ENCODE results near the gene RPS26.

Gene RPS26

GRCh38 chr12:56034586-56035332 is 7.0 kb upstream of the RPS26 start:
- H3K23ac ChIP-seq (ENCODE audit: low read length): no peak overlapping the region
- H3K27me3 ChIP-seq (ENCODE audit: insufficient read depth, low read length): no peaks in the 10 kb centered on the region
- peaks cover 2% of the 10 kb centered on the region for H3K9me3 ChIP-seq (ENCODE audit: insufficient read depth, low read depth, low read length)
- no peaks in the 10 kb centered on the region for H3K79me2 ChIP-seq (ENCODE audit: control insufficient read depth, insufficient read depth, low read length, poor library complexity)
- no peak overlapping the region for H3K14ac ChIP-seq (ENCODE audit: low read length)
- H2BK120ac ChIP-seq (ENCODE audit: insufficient read depth, low read length, poor library complexity): no peak overlapping the region
- H3K4me2 ChIP-seq (ENCODE audit: low read length): no peak overlapping the region
- H4K8ac ChIP-seq (ENCODE audit: low read depth, low read length): no peak overlapping the region
- no peak overlapping the region for H2AFZ ChIP-seq (ENCODE audit: insufficient read depth, low read length, poor library complexity)
- no peaks in the 10 kb centered on the region for H3K79me1 ChIP-seq (ENCODE audit: low read length)
- no peak overlapping the region for H2BK12ac ChIP-seq (ENCODE audit: low read length)
- H3K18ac ChIP-seq (ENCODE audit: low read length): no peak overlapping the region
- H3K4me3 ChIP-seq (ENCODE audit: low read depth, low read length): no peak overlapping the region
- H3K4ac ChIP-seq (ENCODE audit: low read depth, low read length): no peak overlapping the region
- no peak for DNase-seq
- no peak overlapping the region for H3K27ac ChIP-seq (ENCODE audit: low read depth, low read length)
- H4K91ac ChIP-seq (ENCODE audit: low read depth, low read length): no peak overlapping the region
- peaks cover 13 to 17% of the 10 kb centered on the region in 2 experiments for H3K36me3 ChIP-seq (ENCODE audit: control insufficient read depth in 1 of 2, insufficient read depth in 2 of 2, low read length in 2 of 2)
- H3K4me1 ChIP-seq (ENCODE audit: control insufficient read depth in 1 of 2, insufficient read depth in 2 of 2, low read length in 2 of 2): no peaks in the 10 kb centered on the region
- H2AK5ac ChIP-seq (ENCODE audit: low read length): no peak overlapping the region
- no peak overlapping the region for H4K12ac ChIP-seq (ENCODE audit: low read depth, low read length)
- H3K9ac ChIP-seq (ENCODE audit: low read length): no peak overlapping the region
- WGBS (ENCODE audit: extremely low coverage, insufficient coverage, insufficient read length): no CpG with 5 or more reads among the region's 21 CpGs
- no peak overlapping the region for H2BK5ac ChIP-seq (ENCODE audit: low read depth, low read length, poor library complexity)

GRCh38 chr12:56037161-56037560 is 4.6 kb upstream of the RPS26 start:
- Histone ChIP-seq H2BK12ac (ENCODE audit: low read length) (no peak overlapping the region), H2BK120ac (ENCODE audit: insufficient read depth, low read length, poor library complexity) (no peak overlapping the region), H3K36me3 (ENCODE audit: control insufficient read depth in 1 of 2, insufficient read depth in 2 of 2, low read length in 2 of 2) (peaks cover 13 to 16% of the 10 kb centered on the region in 2 experiments), H3K4me3 (ENCODE audit: low read depth, low read length) (no peak overlapping the region), H3K4me1 (ENCODE audit: control insufficient read depth in 1 of 2, insufficient read depth in 2 of 2, low read length in 2 of 2) (peaks cover 0 to 3% of the 10 kb centered on the region in 2 experiments), H2AFZ (ENCODE audit: insufficient read depth, low read length, poor library complexity) (no peak overlapping the region), H3K4ac (ENCODE audit: low read depth, low read length) (no peak overlapping the region), H3K14ac (ENCODE audit: low read length) (no peak overlapping the region), H3K9me3 (ENCODE audit: insufficient read depth, low read depth, low read length) (peaks cover 2% of the 10 kb centered on the region), H4K91ac (ENCODE audit: low read depth, low read length) (no peak overlapping the region), H3K23ac (ENCODE audit: low read length) (no peak overlapping the region), H4K8ac (ENCODE audit: low read depth, low read length) (no peak overlapping the region), H4K12ac (ENCODE audit: low read depth, low read length) (no peak overlapping the region), H3K79me2 (ENCODE audit: control insufficient read depth, insufficient read depth, low read length, poor library complexity) (peaks cover 2% of the 10 kb centered on the region), H2BK5ac (ENCODE audit: low read depth, low read length, poor library complexity) (no peak overlapping the region), H3K27ac (ENCODE audit: low read depth, low read length) (no peak overlapping the region), H2AK5ac (ENCODE audit: low read length) (no peak overlapping the region), H3K18ac (ENCODE audit: low read length) (no peak overlapping the region), H3K9ac (ENCODE audit: low read length) (peak overlapping the region; percentile 51), H3K4me2 (ENCODE audit: low read length) (no peak overlapping the region), H3K79me1 (ENCODE audit: low read length) (peaks cover 4% of the 10 kb centered on the region), H3K27me3 (ENCODE audit: insufficient read depth, low read length) (no peaks in the 10 kb centered on the region)
- WGBS (ENCODE audit: extremely low coverage, insufficient coverage, insufficient read length): no CpG with 5 or more reads among the region's 2 CpGs
- DNase-seq: no peak

GRCh38 chr12:56038022-56038655 is 3.6 kb upstream of the RPS26 start:
- Histone ChIP-seq H4K91ac (ENCODE audit: low read depth, low read length) (no peak overlapping the region), H3K14ac (ENCODE audit: low read length) (no peak overlapping the region)
- DNase-seq: no peak

GRCh38 chr12:56040151-56040550 is 1.6 kb upstream of the RPS26 start:
- no peak overlapping the region for H2BK12ac ChIP-seq (ENCODE audit: low read length)
- H3K36me3 ChIP-seq (ENCODE audit: control insufficient read depth in 1 of 2, insufficient read depth in 2 of 2, low read length in 2 of 2): peaks cover 11 to 22% of the 10 kb centered on the region in 2 experiments
- H3K9me3 ChIP-seq (ENCODE audit: insufficient read depth, low read depth, low read length): no peaks in the 10 kb centered on the region
- no peak overlapping the region for H2AFZ ChIP-seq (ENCODE audit: insufficient read depth, low read length, poor library complexity)
- peaks cover 2 to 3% of the 10 kb centered on the region in 2 experiments for H3K4me1 ChIP-seq (ENCODE audit: control insufficient read depth in 1 of 2, insufficient read depth in 2 of 2, low read length in 2 of 2)
- no peak overlapping the region for H3K4ac ChIP-seq (ENCODE audit: low read depth, low read length)
- no peak overlapping the region for H2BK120ac ChIP-seq (ENCODE audit: insufficient read depth, low read length, poor library complexity)
- H4K8ac ChIP-seq (ENCODE audit: low read depth, low read length): no peak overlapping the region
- H3K14ac ChIP-seq (ENCODE audit: low read length): no peak overlapping the region
- no peak overlapping the region for H3K4me2 ChIP-seq (ENCODE audit: low read length)
- no peak overlapping the region for H4K91ac ChIP-seq (ENCODE audit: low read depth, low read length)
- no peak overlapping the region for H3K27ac ChIP-seq (ENCODE audit: low read depth, low read length)
- no peak for DNase-seq
- no peak overlapping the region for H3K18ac ChIP-seq (ENCODE audit: low read length)
- H4K12ac ChIP-seq (ENCODE audit: low read depth, low read length): no peak overlapping the region
- H2BK5ac ChIP-seq (ENCODE audit: low read depth, low read length, poor library complexity): no peak overlapping the region
- no peak overlapping the region for H2AK5ac ChIP-seq (ENCODE audit: low read length)
- H3K4me3 ChIP-seq (ENCODE audit: low read depth, low read length): no peak overlapping the region
- no peak overlapping the region for H3K9ac ChIP-seq (ENCODE audit: low read length)
- WGBS (ENCODE audit: extremely low coverage, insufficient coverage, insufficient read length): no CpG with 5 or more reads among the region's 1 CpG
- H3K27me3 ChIP-seq (ENCODE audit: insufficient read depth, low read length): no peaks in the 10 kb centered on the region
- H3K79me2 ChIP-seq (ENCODE audit: control insufficient read depth, insufficient read depth, low read length, poor library complexity): peaks cover 9% of the 10 kb centered on the region
- no peak overlapping the region for H3K23ac ChIP-seq (ENCODE audit: low read length)
- peaks cover 5% of the 10 kb centered on the region for H3K79me1 ChIP-seq (ENCODE audit: low read length)

More at GRCh38 chr12:56038022-56038655, 3.6 kb upstream of the RPS26 start:
- no peak overlapping the region for H3K9ac ChIP-seq (ENCODE audit: low read length)
- peaks cover 9% of the 10 kb centered on the region for H3K79me2 ChIP-seq (ENCODE audit: control insufficient read depth, insufficient read depth, low read length, poor library complexity)
- no peak overlapping the region for H2AFZ ChIP-seq (ENCODE audit: insufficient read depth, low read length, poor library complexity)
- no peak overlapping the region for H2BK12ac ChIP-seq (ENCODE audit: low read length)
- H3K27ac ChIP-seq (ENCODE audit: low read depth, low read length): no peak overlapping the region
- no peak overlapping the region for H4K8ac ChIP-seq (ENCODE audit: low read depth, low read length)
- H3K4ac ChIP-seq (ENCODE audit: low read depth, low read length): no peak overlapping the region
- peaks cover 7 to 10% of the 10 kb centered on the region in 2 experiments for H3K36me3 ChIP-seq (ENCODE audit: control insufficient read depth in 1 of 2, insufficient read depth in 2 of 2, low read length in 2 of 2)
- H2BK5ac ChIP-seq (ENCODE audit: low read depth, low read length, poor library complexity): no peak overlapping the region
- H3K4me2 ChIP-seq (ENCODE audit: low read length): no peak overlapping the region
- peaks cover 2 to 3% of the 10 kb centered on the region in 2 experiments for H3K4me1 ChIP-seq (ENCODE audit: control insufficient read depth in 1 of 2, insufficient read depth in 2 of 2, low read length in 2 of 2)
- H3K23ac ChIP-seq (ENCODE audit: low read length): no peak overlapping the region
- peaks cover 2% of the 10 kb centered on the region for H3K9me3 ChIP-seq (ENCODE audit: insufficient read depth, low read depth, low read length)
- peaks cover 5% of the 10 kb centered on the region for H3K79me1 ChIP-seq (ENCODE audit: low read length)
- no peak overlapping the region for H2BK120ac ChIP-seq (ENCODE audit: insufficient read depth, low read length, poor library complexity)
- no peak overlapping the region for H2AK5ac ChIP-seq (ENCODE audit: low read length)
- H3K4me3 ChIP-seq (ENCODE audit: low read depth, low read length): no peak overlapping the region
- H3K27me3 ChIP-seq (ENCODE audit: insufficient read depth, low read length): no peaks in the 10 kb centered on the region
- WGBS (ENCODE audit: extremely low coverage, insufficient coverage, insufficient read length): no CpG with 5 or more reads among the region's 2 CpGs
- H4K12ac ChIP-seq (ENCODE audit: low read depth, low read length): no peak overlapping the region
- H3K18ac ChIP-seq (ENCODE audit: low read length): no peak overlapping the region
